HEK293 (cell line): ENCODE results near the gene TTC9B.

Experiments
- CTCF ChIA-PET: fragments of 350-600 bp; formaldehyde crosslinking; extraction: SDS; loops from one replicate; lab custom pipeline; 2021; ENCODE audit warnings: antibody characterized with exemption; lab: Yijun Ruan, JAX
- POLR2A ChIA-PET: fragments of 300-600 bp; formaldehyde crosslinking; extraction: SDS; loops from one replicate; lab custom pipeline; 2020; ENCODE audit warnings: antibody characterized with exemption, inconsistent platforms; lab: Yijun Ruan, JAX
- H3K27ac ChIP-seq: fragments of 200-500 bp; sonication (Bioruptor generic); 2 replicates; pipeline ENCODE4 v1.5.1; 2014; ENCODE audit warnings: low read depth, low read length, control low read depth, inconsistent platforms; ENCODE audit errors: extremely low read depth
- H3K36me3 ChIP-seq, 2 experiments: fragments of 200-500 bp in 1 of 2; sonication (Bioruptor generic) in 1 of 2; 1 replicate in 1 of 2; 2 replicates in 1 of 2; pipeline ENCODE4 v1.5.1; 2014 to 2017; ENCODE audit warnings: inconsistent platforms in 2 of 2, low read length in 2 of 2; ENCODE audit not compliant: control insufficient read depth in 2 of 2, insufficient read depth in 1 of 2
- H3K4me1 ChIP-seq: fragments of 200-500 bp; sonication (Bioruptor generic); 2 replicates; pipeline ENCODE4 v1.5.1; 2014; ENCODE audit warnings: mild to moderate bottlenecking, low read length, inconsistent platforms; ENCODE audit not compliant: control insufficient read depth, insufficient read depth
- H3K4me3 ChIP-seq: 2 replicates; pipeline ENCODE4 v1.5.1; 2011; ENCODE audit warnings: low read depth, mild to moderate bottlenecking, control low read depth, low read length, moderate library complexity
- H3K9me3 ChIP-seq: fragments of 200-500 bp; sonication (Bioruptor generic); 2 replicates; pipeline ENCODE4 v1.5.1; 2014; ENCODE audit warnings: low read depth, low read length, inconsistent platforms; ENCODE audit not compliant: control insufficient read depth, insufficient read depth
- GLIS1 ChIP-seq: fragments of 450-650 bp; formaldehyde crosslinking; IDR thresholded peaks from 2 replicates; pipeline ENCODE4 v1.5.1; 2016; ENCODE audit warnings: missing biosample characterization, missing genetic modification characterization
- INSM2 ChIP-seq: fragments of 450-650 bp; formaldehyde crosslinking; IDR thresholded peaks from 2 replicates; pipeline ENCODE4 v1.5.1; 2016; ENCODE audit warnings: missing biosample characterization, missing genetic modification characterization
- KLF1 ChIP-seq: fragments of 450-650 bp; formaldehyde crosslinking; IDR thresholded peaks from 2 replicates; pipeline ENCODE4 v1.5.1; 2016; ENCODE audit warnings: missing biosample characterization, missing genetic modification characterization
- KLF7 ChIP-seq: fragments of 450-650 bp; formaldehyde crosslinking; IDR thresholded peaks from 2 replicates; pipeline ENCODE4 v1.5.1; 2016; ENCODE audit warnings: missing biosample characterization, missing genetic modification characterization, borderline replicate concordance
- PRDM10 ChIP-seq: fragments of 450-650 bp; formaldehyde crosslinking; IDR thresholded peaks from 2 replicates; pipeline ENCODE4 v1.5.1; 2016; ENCODE audit warnings: missing biosample characterization, missing genetic modification characterization
- REST ChIP-seq: fragments of 450-650 bp; formaldehyde crosslinking; IDR thresholded peaks from 2 replicates; pipeline ENCODE4 v1.5.1; 2016; ENCODE audit warnings: missing biosample characterization, missing genetic modification characterization
- TRIM28 ChIP-seq: IDR thresholded peaks from 2 replicates; pipeline ENCODE4 v1.6.1; 2011; ENCODE audit warnings: low read length, control low read depth, borderline replicate concordance
- ZBTB10 ChIP-seq: fragments of 450-650 bp; formaldehyde crosslinking; IDR thresholded peaks from 2 replicates; pipeline ENCODE4 v1.5.1; 2016; ENCODE audit warnings: missing biosample characterization, missing genetic modification characterization
- ZFP3 ChIP-seq: fragments of 450-650 bp; formaldehyde crosslinking; IDR thresholded peaks from 2 replicates; pipeline ENCODE4 v1.5.1; 2016; ENCODE audit warnings: low read depth, missing biosample characterization, missing genetic modification characterization
- ZFP37 ChIP-seq: fragments of 450-650 bp; formaldehyde crosslinking; IDR thresholded peaks from 2 replicates; pipeline ENCODE4 v1.5.1; 2016; ENCODE audit warnings: missing biosample characterization, missing genetic modification characterization
- ZNF121 ChIP-seq: fragments of 450-650 bp; formaldehyde crosslinking; IDR thresholded peaks from 2 replicates; pipeline ENCODE4 v1.5.1; 2016; ENCODE audit warnings: missing biosample characterization, missing genetic modification characterization
- ZNF175 ChIP-seq: fragments of 450-650 bp; formaldehyde crosslinking; IDR thresholded peaks from 2 replicates; pipeline ENCODE4 v1.5.1; 2016; ENCODE audit warnings: missing biosample characterization, missing genetic modification characterization
- ZNF266 ChIP-seq: fragments of 450-650 bp; formaldehyde crosslinking; IDR thresholded peaks from 2 replicates; pipeline ENCODE4 v1.5.1; 2016; ENCODE audit warnings: missing biosample characterization, missing genetic modification characterization, low read depth
- ZNF585B ChIP-seq: fragments of 450-650 bp; formaldehyde crosslinking; IDR thresholded peaks from 2 replicates; pipeline ENCODE4 v1.5.1; 2016; ENCODE audit warnings: missing biosample characterization, missing genetic modification characterization
- ZNF629 ChIP-seq: fragments of 450-650 bp; formaldehyde crosslinking; IDR thresholded peaks from 2 replicates; pipeline ENCODE4 v1.5.1; 2017; ENCODE audit warnings: missing biosample characterization, missing genetic modification characterization
- ZNF645 ChIP-seq: fragments of 450-650 bp; formaldehyde crosslinking; IDR thresholded peaks from 2 replicates; pipeline ENCODE4; 2016; ENCODE audit warnings: missing biosample characterization, missing genetic modification characterization
- ZNF664 ChIP-seq: fragments of 450-650 bp; formaldehyde crosslinking; IDR thresholded peaks from 2 replicates; pipeline ENCODE4 v1.5.1; 2016; ENCODE audit warnings: missing biosample characterization, missing genetic modification characterization
- ZNF76 ChIP-seq: fragments of 450-650 bp; formaldehyde crosslinking; IDR thresholded peaks from 2 replicates; pipeline ENCODE4; 2016; ENCODE audit warnings: low read depth, missing biosample characterization, missing genetic modification characterization, borderline replicate concordance
- ZNF792 ChIP-seq: fragments of 450-650 bp; formaldehyde crosslinking; IDR thresholded peaks from 2 replicates; pipeline ENCODE4 v1.5.1; 2016; ENCODE audit warnings: missing biosample characterization, missing genetic modification characterization

The TTC9B gene

GRCh38 chr19:40263440-40264313 is 45.5 kb upstream of the TTC9B start (continued):
- TF ChIP-seq REST (tag by site-specific recombination) = peak; percentile 52; the same call in 1 of the 2 replicates
- TF ChIP-seq ZNF121 (tag by site-specific recombination) = no peak
- TF ChIP-seq ZNF266 = no peak
- TF ChIP-seq ZNF645 (tag by site-specific recombination) = no peak
- no peak for TF ChIP-seq TRIM28
- TF ChIP-seq INSM2 (tag by site-specific recombination) = no peak
- peak; percentile 55 for TF ChIP-seq PRDM10
- TF ChIP-seq KLF1 (tag by site-specific recombination) = no peak
- TF ChIP-seq ZNF629 (tag by site-specific recombination) = no peak
- 0 out of 2 replicates have a peak, but pooled peaks have one; percentile 21 for TF ChIP-seq GLIS1 (tag by site-specific recombination)
- TF ChIP-seq ZNF585B (tag by site-specific recombination) = no peak
- no peak for TF ChIP-seq KLF7 (tag by site-specific recombination)

GRCh38 chr19:40262422-40262821 is 44.2 kb upstream of the TTC9B start:
- H3K27ac ChIP-seq = no peak overlapping the region
- H3K4me3 ChIP-seq = no peak overlapping the region
- POLR2A ChIA-PET = interaction anchor here (1.1 kb wide), 1 partner anchor 16 kb away, joined by 3 read pairs; no protein-coding TSS in a partner anchor
- peaks cover 3% of the 10 kb centered on the region; the same call in 1 of the 2 replicates for H3K4me1 ChIP-seq
- peaks cover 41 to 73% of the 10 kb centered on the region in 2 experiments for H3K36me3 ChIP-seq
- H3K9me3 ChIP-seq = no peaks in the 10 kb centered on the region
- CTCF ChIA-PET = interaction anchor here (0.7 kb wide), 1 partner anchor 372 kb away, joined by 3 read pairs; no protein-coding TSS in a partner anchor
- TF ChIP-seq ZFP37 (tag by site-specific recombination) = 0 out of 2 replicates have a peak, but pooled peaks have one; percentile 17
- no peak for TF ChIP-seq ZNF266
- no peak for TF ChIP-seq ZNF76 (tag by site-specific recombination)
- peak; percentile 94 for TF ChIP-seq ZNF664 (tag by site-specific recombination)
- TF ChIP-seq ZNF175 (tag by site-specific recombination) = no peak
- TF ChIP-seq ZNF792 (tag by site-specific recombination) = no peak
- TF ChIP-seq ZBTB10 (tag by site-specific recombination) = no peak
- no peak for TF ChIP-seq ZFP3 (tag by site-specific recombination)
